AG09309 (cell line): Measurements from ENCODE around the gene FNDC3B.

ENCODE experiments used
- DNase-seq: peaks from one replicate; pipeline ENCODE4 v3.0.0-alpha.2; 2010; ENCODE audit warnings: low read depth
- H3K4me3 ChIP-seq: 2 replicates; pipeline ENCODE4 v1.5.1; 2011; ENCODE audit warnings: mild to moderate bottlenecking, low read depth, low read length, moderate library complexity; ENCODE audit not compliant: control insufficient read depth
- TF ChIP-seq, protein P1 (sequence below): IDR thresholded peaks from 2 replicates; pipeline ENCODE4 v1.5.1; 2011; ENCODE audit warnings: mild to moderate bottlenecking, low read depth, low read length, inconsistent platforms; ENCODE audit not compliant: insufficient read depth, control insufficient read depth; ENCODE audit errors: missing control alignments

Gene FNDC3B

GRCh38 chr3:172221547-172221946 lies 182.2 kb downstream of the FNDC3B start:
- TF ChIP-seq, protein P1, sequence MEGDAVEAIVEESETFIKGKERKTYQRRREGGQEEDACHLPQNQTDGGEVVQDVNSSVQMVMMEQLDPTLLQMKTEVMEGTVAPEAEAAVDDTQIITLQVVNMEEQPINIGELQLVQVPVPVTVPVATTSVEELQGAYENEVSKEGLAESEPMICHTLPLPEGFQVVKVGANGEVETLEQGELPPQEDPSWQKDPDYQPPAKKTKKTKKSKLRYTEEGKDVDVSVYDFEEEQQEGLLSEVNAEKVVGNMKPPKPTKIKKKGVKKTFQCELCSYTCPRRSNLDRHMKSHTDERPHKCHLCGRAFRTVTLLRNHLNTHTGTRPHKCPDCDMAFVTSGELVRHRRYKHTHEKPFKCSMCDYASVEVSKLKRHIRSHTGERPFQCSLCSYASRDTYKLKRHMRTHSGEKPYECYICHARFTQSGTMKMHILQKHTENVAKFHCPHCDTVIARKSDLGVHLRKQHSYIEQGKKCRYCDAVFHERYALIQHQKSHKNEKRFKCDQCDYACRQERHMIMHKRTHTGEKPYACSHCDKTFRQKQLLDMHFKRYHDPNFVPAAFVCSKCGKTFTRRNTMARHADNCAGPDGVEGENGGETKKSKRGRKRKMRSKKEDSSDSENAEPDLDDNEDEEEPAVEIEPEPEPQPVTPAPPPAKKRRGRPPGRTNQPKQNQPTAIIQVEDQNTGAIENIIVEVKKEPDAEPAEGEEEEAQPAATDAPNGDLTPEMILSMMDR: no peak
- peak; percentile 74 for DNase-seq
- no peak overlapping the region for H3K4me3 ChIP-seq

GRCh38 chr3:172222478-172223071 lies 183.2 kb downstream of the FNDC3B start:
- H3K4me3 ChIP-seq: no peak overlapping the region
- TF ChIP-seq, protein P1: no peak
- DNase-seq: no peak

DNA sequence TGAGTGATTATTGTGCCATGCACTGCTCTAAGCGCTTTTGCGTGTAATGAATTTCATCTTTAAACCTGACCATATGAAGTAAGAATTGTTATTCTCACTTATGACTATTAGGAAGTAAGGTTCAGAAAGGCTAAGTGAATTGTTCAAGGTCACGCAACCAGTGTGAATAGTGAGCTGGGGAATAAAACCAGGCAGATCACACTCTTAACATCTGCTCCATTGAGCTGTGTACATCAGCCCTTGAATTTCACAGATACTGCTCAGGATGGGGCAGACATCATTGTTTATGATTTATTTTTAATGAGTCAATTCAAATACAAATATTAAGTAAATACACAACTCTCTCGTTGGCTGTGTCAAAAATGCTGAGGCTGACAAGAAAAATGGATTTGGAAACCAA lies 184.5 kb downstream of the FNDC3B start:
- H3K4me3 ChIP-seq: no peak overlapping the region
- TF ChIP-seq, protein P1: no peak
- DNase-seq: no peak

DNA sequence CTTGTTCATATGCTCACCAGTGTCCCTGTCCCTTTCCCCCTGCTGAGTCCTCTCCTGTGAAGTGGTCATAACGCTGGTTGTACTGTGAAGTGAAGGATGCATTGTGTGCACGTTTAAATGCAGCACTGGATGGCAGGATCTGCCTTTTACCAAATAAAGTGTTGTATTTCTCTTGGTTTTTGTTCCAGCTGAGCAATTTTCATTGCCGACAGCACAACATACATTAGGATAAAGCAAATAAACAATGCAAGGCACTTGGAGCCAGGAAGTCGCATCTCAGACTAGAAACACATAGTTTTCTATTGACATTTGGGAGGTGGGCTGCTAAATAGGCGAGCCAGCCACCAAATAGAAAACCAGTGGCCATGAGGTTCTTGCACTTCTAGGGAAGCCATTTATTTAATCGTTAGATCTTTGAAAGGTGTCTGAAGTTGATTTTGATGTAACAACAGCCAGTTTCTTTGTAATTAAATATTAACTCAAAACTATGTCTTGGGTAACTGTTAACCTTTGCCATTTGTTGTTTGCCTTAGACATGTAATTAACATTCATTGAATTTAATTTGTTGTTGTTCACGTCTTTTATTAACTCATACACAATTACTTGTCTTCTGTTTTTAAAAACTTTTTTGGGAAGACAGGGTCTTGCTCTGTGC lies 185.3 kb downstream of the FNDC3B start:
- H3K4me3 ChIP-seq: no peak overlapping the region
- no peak for DNase-seq
- TF ChIP-seq, protein P1: no peak

GRCh38 chr3:172225215-172225707 lies 185.9 kb downstream of the FNDC3B start:
- H3K4me3 ChIP-seq: no peak overlapping the region
- DNase-seq: no peak
- TF ChIP-seq, protein P1: no peak

GRCh38 chr3:172226831-172227230 lies 187.5 kb downstream of the FNDC3B start:
- H3K4me3 ChIP-seq: no peak overlapping the region
- TF ChIP-seq, protein P1: no peak
- no peak for DNase-seq
